NCI-H2081 treated with DMSO at 0.1 percent for 48 hours (cell line): ENCODE data around the gene RBBP4.
"Not testable (repeated sequence)": the region's sequence is repeated elsewhere in the genome, so short reads cannot be mapped to it uniquely, and the experiment has no call there.

Experiments used
- DNase-seq: peaks from one replicate; lab custom pipeline; 2025; lab: John Stamatoyannopoulos, UW

Gene RBBP4

DNA sequence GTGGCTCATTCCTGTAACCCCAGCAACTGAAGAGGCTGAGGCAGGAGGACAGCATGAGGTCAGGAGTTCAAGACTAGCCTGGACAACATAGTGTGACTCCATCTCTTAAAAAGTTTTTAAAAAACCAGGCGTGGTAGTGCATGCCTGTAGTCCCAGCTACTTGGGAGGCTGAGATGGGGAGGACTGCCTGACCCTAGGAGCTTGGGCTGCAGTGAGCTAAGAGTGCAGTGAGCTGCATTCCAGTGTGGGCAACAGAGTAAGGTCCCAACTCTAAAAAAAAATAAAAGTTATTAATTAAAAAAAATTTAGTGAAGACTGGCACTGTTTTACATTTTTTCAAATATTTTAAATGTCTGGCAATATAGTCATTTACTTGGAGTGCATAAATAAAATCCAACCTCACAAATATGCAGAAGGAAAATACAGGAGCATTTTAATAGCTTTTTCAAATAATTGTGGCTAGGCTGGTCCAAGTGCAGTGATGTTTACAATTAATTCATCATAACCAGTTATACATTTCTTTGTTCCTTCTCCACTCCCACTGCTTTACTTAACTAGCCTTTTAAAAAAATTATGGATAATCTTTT is 11.4 kb upstream of the RBBP4 start:
- no peak for DNase-seq

DNA sequence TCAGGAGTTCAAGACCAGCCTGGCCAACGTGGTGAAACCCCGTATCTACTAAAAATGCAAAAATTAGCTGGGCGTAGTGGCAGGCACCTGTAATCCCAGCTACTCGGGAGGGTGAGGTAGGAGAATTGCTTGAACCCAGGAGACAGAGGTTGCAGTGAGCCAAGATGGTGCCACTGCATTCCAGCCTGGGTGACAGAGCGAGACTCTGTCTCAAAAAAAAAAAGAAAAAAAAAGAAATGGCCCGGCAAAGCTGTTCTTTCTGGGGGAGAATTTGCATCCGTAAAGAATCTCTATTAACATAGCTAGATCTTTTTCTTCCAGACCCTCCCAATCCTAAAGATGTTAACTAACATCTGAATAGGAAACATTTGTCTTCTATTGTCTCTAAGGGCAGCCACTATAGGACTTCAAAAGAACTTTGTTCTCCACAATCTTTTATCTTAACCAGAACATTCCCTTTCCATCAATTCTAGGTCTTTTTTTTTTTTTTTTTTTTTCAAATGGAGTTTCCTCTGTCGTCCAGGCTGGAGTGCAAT is 8.6 kb upstream of the RBBP4 start:
- DNase-seq: not testable (repeated sequence)

- DNase-seq: no peak
Measured at GRCh38 chr1:32644426-32644825, 6.6 kb upstream of the RBBP4 start.

DNA sequence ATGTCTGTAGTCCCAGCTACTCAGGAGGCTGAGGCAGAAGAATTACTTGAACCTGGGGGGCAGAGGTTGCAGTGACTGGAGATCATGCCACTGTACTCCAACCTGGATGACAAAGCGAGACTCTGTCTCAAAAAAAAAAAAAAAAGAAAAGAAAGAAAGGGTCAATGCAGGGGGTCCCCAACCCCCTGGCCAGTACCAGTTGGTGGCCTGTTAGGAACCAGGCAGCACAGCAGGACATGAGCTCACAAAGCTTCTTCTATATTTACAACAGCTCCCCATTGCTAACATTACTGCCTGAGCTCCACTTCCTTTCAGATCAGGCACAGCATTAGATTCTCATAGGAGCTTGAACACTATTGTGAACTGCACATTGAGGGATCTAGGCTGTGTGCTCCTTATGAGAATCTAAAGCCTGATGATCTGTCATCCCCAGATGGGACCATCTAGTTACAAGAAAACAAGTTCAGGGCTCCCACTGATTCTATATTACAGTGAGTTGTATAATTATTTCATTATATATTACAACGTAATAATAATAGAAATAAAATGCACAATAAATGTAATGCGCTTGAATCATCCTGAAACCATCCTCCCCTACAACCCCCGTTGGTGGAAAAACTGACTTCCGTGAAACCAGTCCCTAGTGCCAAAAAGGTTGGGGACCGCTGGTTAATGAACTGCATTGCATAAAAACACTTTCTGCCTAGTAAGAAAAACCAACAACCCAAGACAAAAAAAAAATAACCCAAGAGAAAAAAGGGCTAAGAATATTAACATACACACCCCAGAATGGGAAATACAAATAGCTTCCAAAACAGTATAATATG is 3.5 kb upstream of the RBBP4 start:
- no peak for DNase-seq

DNA sequence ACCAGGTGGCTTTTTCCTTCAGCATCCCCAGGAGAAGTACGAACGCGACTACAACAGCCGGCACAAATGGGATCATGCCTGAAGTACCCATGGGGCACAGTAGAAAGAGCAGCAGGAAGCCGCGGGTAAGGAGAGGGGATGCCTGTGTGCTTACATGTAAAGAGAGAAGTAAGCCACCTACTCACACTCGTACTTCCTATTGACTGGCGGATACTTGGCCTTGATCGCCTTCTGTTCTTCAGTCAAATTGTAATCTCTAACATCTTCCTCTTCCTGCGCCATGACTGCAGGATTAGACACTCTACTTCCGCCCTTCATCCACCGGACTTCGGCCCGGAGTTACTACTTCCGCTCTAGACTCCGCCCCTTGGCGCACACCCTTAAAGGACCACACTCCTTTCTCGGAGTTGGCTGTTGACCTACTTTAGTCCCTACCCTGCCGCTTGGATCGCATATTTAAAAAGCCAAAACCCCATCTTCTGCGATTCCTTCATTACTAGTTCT is 708 bp upstream of the RBBP4 start, which contains the start of gene ZBTB8OS:
ZBTB8OS (minus strand) TSS at position 303 of the 504 bp plus-strand sequence; CDS start at position 282, 21 bp downstream.
- DNase-seq: peak; percentile 88

- no peak for DNase-seq
Measured at GRCh38 chr1:32651461-32652073, 559 bp downstream of the RBBP4 start.

- no peak for DNase-seq
Measured at GRCh38 chr1:32652244-32652962, 1.4 kb downstream of the RBBP4 start.

DNA sequence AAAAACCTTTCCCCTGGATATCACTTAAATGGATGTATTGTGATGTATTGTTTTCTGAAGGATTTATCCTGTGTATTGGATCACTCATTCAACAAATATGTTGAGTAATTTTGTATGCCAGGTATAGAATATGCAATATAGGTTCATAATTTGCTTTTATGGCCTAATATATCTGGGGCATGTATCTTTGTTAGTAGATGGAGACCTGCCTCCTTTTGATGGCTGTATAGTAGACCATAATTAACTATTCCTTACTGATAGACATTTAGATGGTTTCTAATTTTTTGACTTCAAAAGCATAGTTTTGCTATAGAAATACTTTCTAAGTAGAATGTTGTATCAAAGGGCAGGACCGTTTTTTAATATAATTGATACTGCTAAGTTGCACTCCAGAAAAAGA is 8.6 kb downstream of the RBBP4 start:
- no peak for DNase-seq

DNA sequence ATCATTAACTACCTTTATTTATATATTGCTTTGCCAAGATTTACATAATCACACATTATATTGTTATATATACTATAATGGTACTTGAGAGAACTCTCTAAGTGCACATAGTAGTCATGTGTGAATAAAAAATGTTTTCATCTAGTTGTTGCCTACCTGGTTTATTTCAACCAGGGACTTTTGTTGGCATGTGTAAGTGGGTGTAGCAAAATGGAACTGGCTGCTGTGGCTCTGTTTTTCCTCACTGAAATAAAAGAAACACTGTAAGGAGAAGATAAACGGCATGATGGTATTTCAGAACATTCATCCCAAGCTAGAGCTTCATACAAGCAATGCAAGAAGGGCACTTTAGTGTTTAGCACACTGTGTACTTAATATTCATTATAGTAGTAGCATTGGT is 14.9 kb downstream of the RBBP4 start:
- no peak for DNase-seq

GRCh38 chr1:32666901-32667566 is 16.0 kb downstream of the RBBP4 start:
- no peak for DNase-seq

GRCh38 chr1:32668716-32669115 is 17.7 kb downstream of the RBBP4 start:
- DNase-seq: not testable (repeated sequence)

- DNase-seq: no peak
Measured at GRCh38 chr1:32676945-32677344, 25.9 kb downstream of the RBBP4 start.

DNA sequence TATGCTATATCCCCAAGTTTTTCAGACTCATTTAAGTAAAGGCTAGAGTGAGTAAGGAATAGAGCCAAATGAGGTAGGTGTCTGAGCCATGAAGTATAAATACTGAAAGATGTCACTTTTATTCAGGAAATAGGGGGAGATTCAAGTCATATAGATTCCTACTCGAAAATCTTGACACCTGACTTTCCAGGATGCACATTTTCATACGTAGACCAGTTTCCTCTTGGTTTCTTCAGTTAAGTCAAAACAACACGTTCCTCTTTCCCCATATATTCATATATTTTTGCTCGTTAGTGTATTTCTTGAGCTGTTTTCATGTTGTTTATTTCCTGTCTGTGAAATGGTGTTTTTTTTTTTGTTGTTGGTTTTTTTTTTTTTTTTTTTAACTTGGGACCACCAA is 29.0 kb downstream of the RBBP4 start:
- DNase-seq: not testable (repeated sequence)

GRCh38 chr1:32680642-32681041 is 29.6 kb downstream of the RBBP4 start:
- no peak for DNase-seq

GRCh38 chr1:32681509-32681908 is 30.5 kb downstream of the RBBP4 start:
- DNase-seq: no peak

DNA sequence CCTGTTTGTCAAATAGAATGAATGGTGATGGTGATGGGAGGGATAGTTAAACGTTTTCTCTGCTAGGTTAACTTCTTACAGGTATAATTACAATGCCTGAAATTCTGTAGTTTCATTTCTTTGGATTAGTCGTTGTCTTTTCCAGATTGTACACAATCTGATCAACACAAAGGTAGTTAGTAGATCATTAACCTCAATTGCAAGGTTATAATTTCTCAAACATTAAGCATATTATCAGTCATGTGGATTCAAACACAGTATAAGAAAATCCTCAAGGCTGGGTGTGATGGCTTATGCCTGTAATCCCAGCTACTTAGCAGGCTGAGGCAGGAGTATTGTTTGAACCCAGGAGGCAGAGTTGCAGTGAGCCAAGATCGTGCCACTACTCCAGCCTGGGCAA is 31.0 kb downstream of the RBBP4 start:
- no peak for DNase-seq

- DNase-seq: no peak
Measured at GRCh38 chr1:32683397-32683796, 32.4 kb downstream of the RBBP4 start.

- DNase-seq: no peak
Measured at GRCh38 chr1:32684167-32684811, 33.3 kb downstream of the RBBP4 start.

DNA sequence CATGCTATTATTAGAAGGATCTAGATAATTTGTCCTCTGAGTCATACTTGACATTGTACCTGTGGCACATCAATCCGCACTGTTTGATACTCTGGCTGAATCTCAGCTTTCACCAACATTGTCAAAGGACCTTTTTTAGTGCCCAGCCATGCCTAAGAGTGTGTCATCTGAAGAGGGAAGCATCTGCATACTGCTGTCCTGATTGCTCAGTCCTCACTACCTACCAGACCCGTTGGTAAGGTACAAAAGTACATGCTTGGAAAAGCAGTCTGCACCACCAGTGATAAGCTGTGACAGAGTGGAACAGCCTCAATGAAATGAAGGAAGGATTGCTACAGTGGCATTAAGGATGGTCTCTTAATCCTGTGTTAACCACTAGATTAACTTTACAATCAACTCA is 34.5 kb downstream of the RBBP4 start:
- no peak for DNase-seq

- DNase-seq: no peak
Measured at GRCh38 chr1:32686387-32686786, 35.4 kb downstream of the RBBP4 start.
